Measurements from ENCODE around the gene CDKAL1.

CDKAL1 gene

DNA sequence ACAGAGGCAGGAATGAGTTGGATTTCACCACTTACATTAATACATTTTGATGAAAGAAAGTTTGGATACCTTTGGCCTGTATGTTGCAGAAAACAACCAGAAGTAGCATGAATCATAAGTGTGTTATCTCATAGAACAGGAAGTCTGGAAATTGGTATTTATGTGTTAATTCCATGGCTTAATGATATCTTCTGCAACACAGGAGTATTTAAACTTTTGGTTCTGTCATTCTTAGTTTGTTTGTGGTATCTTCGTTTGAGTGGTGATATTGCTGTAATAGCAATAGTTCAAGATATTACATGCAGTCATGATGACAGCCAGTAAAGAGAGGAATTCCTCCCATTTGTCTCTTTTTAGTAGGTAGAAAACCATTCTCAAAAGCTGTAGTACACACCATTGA lies 177.3 kb downstream of the CDKAL1 start:
- DNase-seq (ENCODE audit: low read depth) = peak; percentile 77
- TF ChIP-seq, protein P1, sequence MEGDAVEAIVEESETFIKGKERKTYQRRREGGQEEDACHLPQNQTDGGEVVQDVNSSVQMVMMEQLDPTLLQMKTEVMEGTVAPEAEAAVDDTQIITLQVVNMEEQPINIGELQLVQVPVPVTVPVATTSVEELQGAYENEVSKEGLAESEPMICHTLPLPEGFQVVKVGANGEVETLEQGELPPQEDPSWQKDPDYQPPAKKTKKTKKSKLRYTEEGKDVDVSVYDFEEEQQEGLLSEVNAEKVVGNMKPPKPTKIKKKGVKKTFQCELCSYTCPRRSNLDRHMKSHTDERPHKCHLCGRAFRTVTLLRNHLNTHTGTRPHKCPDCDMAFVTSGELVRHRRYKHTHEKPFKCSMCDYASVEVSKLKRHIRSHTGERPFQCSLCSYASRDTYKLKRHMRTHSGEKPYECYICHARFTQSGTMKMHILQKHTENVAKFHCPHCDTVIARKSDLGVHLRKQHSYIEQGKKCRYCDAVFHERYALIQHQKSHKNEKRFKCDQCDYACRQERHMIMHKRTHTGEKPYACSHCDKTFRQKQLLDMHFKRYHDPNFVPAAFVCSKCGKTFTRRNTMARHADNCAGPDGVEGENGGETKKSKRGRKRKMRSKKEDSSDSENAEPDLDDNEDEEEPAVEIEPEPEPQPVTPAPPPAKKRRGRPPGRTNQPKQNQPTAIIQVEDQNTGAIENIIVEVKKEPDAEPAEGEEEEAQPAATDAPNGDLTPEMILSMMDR (conservative IDR thresholded peaks at IDR 0.05; ENCODE audit: low read depth, low read length) = no peak
- H3K4me3 ChIP-seq (ENCODE audit: low read depth, low read length) = no peak overlapping the region

DNA sequence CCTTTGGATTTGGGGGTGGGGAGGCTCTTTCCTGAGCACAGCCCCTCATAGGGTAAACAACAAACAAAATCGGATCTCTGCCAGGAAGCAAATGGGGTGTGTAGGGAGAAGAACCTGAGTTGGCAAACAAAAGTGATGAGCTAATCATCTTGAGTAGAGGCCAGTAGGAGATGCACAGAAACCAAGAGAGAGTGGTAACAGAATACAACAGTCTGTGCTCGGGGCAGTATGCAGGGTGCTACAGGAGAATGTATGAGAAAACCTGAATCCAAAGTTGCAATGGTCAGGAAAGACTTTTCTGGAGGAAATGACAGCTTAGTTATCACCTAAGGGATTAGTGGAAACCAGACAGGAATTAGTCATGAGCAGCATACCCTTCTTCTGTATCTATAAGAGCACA lies 177.8 kb downstream of the CDKAL1 start:
- DNase-seq (ENCODE audit: low read depth) = peak; percentile 49
- TF ChIP-seq, protein P1 (conservative IDR thresholded peaks at IDR 0.05; ENCODE audit: low read depth, low read length) = no peak

DNA sequence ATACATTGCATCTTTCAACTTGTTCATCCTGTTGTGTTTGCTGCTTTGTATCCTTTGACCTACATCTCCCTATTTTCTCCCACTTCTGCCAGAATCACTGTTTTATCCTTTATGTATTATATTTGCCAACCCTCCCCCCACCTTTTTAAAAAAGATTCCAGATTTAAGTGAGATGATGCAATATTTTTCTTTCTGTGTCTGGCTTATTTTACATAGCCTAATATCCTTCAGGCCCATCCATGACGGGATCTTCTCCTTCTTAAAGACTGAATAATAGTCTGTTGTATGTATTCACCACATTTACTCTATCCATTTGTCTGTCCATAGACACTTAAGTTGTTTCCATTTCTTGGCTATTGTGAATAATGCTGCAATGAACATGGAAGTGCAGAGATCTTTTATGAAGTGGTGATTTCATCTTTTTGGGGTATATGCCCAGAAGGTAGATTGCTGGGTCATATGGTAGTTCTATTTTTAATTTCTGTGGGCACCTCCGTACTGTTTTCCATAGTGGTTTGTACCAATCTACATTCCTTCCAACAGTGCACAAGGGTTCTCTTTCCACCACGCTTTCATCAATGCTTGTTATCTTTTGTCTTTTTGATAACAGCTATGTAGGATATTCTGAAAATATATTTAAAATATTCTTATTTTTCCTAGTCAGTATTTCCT lies 181.0 kb downstream of the CDKAL1 start:
- DNase-seq (ENCODE audit: low read depth) = peak; percentile 11
- no peak overlapping the region for H3K4me3 ChIP-seq (ENCODE audit: low read depth, low read length)
- TF ChIP-seq, protein P1 (conservative IDR thresholded peaks at IDR 0.05; ENCODE audit: low read depth, low read length) = no peak

More for the DNA sequence above, 177.8 kb downstream of the CDKAL1 start:
- H3K4me3 ChIP-seq (ENCODE audit: low read depth, low read length) = no peak overlapping the region

DNA sequence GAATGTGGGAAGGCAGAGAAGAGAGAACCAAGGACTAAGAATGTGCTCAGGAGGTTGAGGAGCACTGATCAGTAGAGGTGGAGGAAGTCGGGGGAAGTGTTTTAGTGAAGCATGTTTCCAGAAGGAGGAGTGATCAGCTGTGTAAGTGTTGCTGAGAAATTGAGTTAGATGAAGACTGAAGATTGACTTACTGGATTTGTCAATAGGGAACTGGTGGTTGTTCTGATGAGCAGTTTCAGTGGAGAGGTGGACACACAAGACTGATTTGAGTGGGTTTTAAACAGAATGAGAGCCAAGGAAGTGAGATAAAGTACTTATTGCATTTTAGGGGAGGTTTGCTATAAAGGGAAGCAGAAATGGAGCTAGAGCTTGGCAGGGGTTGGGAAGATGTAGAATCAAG lies 182.6 kb downstream of the CDKAL1 start:
- no peak for DNase-seq (ENCODE audit: low read depth)
- TF ChIP-seq, protein P1 (conservative IDR thresholded peaks at IDR 0.05; ENCODE audit: low read depth, low read length) = no peak
- no peak overlapping the region for H3K4me3 ChIP-seq (ENCODE audit: low read depth, low read length)

DNA sequence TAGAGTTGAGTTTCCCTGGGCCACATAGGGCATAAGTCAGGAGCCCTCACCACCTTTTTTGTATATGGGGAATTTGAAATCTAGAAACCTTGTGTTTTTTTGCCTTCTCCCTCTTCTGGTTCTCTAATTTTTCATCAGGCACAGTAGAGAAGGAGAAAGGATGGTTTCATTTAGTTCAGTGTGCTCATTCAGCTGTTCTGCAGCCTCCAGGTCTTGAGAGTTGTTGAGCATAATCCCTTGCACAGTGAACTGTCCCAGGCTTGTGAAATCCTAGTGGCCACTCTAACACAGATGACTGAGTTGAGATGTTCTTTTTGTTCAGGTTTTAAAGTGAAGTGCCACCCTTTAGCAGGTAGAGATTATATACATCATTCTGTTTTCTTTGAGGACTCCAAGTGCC lies 183.5 kb downstream of the CDKAL1 start:
- TF ChIP-seq, protein P1 (conservative IDR thresholded peaks at IDR 0.05; ENCODE audit: low read depth, low read length) = no peak
- no peak overlapping the region for H3K4me3 ChIP-seq (ENCODE audit: low read depth, low read length)
- no peak for DNase-seq (ENCODE audit: low read depth)

DNA sequence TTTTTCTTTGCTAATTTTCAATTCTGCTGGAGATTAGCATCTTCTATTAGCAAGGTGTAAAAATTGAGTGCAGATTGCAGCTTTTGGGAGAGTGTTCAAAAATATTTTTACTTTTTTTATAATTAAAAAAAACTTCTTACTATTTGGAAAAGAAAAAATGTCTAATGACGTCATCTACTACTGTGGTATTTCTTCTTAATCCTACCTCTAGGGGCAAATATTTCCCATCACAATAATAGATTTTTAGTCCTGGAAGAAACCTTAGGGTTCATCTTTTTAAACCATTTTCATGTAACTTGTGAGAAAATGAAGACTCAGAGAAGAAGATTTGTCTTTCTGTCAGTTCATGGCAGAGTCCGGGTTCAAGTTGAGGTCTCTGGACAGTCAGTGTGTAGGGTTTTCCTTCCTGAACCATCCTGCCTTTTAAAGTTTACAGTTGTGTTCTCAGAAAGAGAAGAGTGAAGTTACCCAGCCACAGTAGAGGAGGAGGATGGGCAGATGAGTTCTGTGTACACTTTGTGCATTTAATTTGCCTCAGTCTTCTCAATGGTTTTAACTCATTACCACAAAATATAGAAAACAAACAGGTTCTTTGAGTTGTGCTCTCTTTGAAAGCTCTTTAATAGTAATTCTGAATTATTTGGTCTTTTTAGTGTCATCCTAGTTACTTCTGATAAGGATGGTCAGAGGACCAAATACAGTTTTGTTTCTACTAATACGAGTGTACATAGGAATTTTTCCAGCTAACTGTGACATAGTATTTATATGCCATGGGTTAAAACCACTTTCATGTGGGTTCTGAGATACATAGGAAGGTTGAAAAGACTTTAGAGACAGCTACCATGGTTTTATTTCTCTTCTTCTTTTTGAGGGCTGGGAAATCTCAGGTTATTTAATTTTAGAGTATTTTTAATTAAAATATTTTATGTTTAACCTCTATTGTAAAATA lies 184.7 kb downstream of the CDKAL1 start:
- H3K4me3 ChIP-seq (ENCODE audit: low read depth, low read length) = no peak overlapping the region
- no peak for DNase-seq (ENCODE audit: low read depth)
- TF ChIP-seq, protein P1 (conservative IDR thresholded peaks at IDR 0.05; ENCODE audit: low read depth, low read length) = no peak

All from choroid plexus epithelial cell (primary cell).